CD4-positive, alpha-beta T cell (primary cell): Measurements from ENCODE around the gene CEP170. TPM values are rescaled to one million over a fixed set of nuclear protein-coding genes. Genes with fewer than 3 reads are reported as not detected.

ENCODE experiments used
- ATAC-seq: fragments of 200-7000 bp; cut with Tn5 transposase; one replicate; pipeline ENCODE4 v1.10.0; 2022; ENCODE audit warnings: mild to moderate bottlenecking; ENCODE audit not compliant: poor library complexity
- CTCF ChIA-PET: fragments of 350-600 bp; sonication (Branson Sonifier 250); formaldehyde crosslinking; loops from one replicate; lab custom pipeline; 2021; ENCODE audit warnings: antibody characterized with exemption, inconsistent platforms; lab: Charles Lee
- POLR2A ChIA-PET: fragments of 350-600 bp; sonication (Branson Sonifier 250); formaldehyde crosslinking; loops from one replicate; lab custom pipeline; 2021; ENCODE audit warnings: antibody characterized with exemption, inconsistent platforms; lab: Charles Lee
- DNase-seq, 14 experiments: peaks; one replicate each; pipeline ENCODE4 v3.0.0-alpha.2; 2013 to 2020; ENCODE audit warnings: mixed read lengths in 2 of 14
- H3K27ac ChIP-seq, 2 donors: one replicate each; pipeline versions ENCODE4 v1.5.1 to v1.7.0; 2013; ENCODE audit warnings: low read length in 2 of 2, low read depth in 1 of 2, mild to moderate bottlenecking in 1 of 2
- H3K27me3 ChIP-seq, 2 experiments: 1 replicate in 1 of 2; 2 replicates in 1 of 2; pipeline versions ENCODE4 v1.6.1 to v1.7.0; 2013; ENCODE audit warnings: low read length in 2 of 2, control low read depth in 1 of 2, mild to moderate bottlenecking in 1 of 2, moderate library complexity in 1 of 2; ENCODE audit not compliant: insufficient read depth in 2 of 2, control insufficient read depth in 1 of 2
- H3K36me3 ChIP-seq: one replicate; pipeline ENCODE4 v1.6.1; 2013; ENCODE audit warnings: low read length, control low read depth; ENCODE audit not compliant: insufficient read depth
- H3K4me1 ChIP-seq: one replicate; pipeline ENCODE4 v1.6.1; 2013; ENCODE audit warnings: low read length, control low read depth; ENCODE audit not compliant: insufficient read depth
- H3K4me3 ChIP-seq: one replicate; pipeline ENCODE4 v1.5.1; 2013; ENCODE audit warnings: mild to moderate bottlenecking, low read length, moderate library complexity
- H3K9me3 ChIP-seq, 2 experiments: 1 replicate in 1 of 2; 2 replicates in 1 of 2; pipeline versions ENCODE4 v1.6.1 to v1.7.0; 2013; ENCODE audit warnings: low read length in 2 of 2, mild to moderate bottlenecking in 2 of 2, control low read depth in 1 of 2, moderate library complexity in 1 of 2; ENCODE audit not compliant: control insufficient read depth in 1 of 2, insufficient read depth in 1 of 2
- H3K27ac Mint-ChIP-seq: one replicate; pipeline ENCODE4 v1.8.0; 2020; ENCODE audit warnings: mixed read lengths
- H3K27me3 Mint-ChIP-seq: one replicate; pipeline ENCODE4 v1.8.0; 2021; ENCODE audit warnings: mixed read lengths
- H3K36me3 Mint-ChIP-seq: one replicate; pipeline ENCODE4 v1.8.0; 2021; ENCODE audit warnings: low read depth, mixed read lengths
- H3K4me1 Mint-ChIP-seq: one replicate; pipeline ENCODE4 v1.8.0; 2021; ENCODE audit warnings: low read depth, mixed read lengths
- H3K4me3 Mint-ChIP-seq: one replicate; pipeline ENCODE4 v1.8.0; 2020; ENCODE audit warnings: mild to moderate bottlenecking, mixed read lengths
- H3K9me3 Mint-ChIP-seq: one replicate; pipeline ENCODE4 v1.8.0; 2020; ENCODE audit warnings: mixed read lengths
- intact Hi-C, 2 experiments: fragments of 100-400 bp; cut with DNase I in 1 of 2; cut with micrococcal nuclease in 1 of 2; formaldehyde crosslinking; loops; one replicate each; pipeline versions ENCODE4 v1.15.1 to v1.9.0; 2023 to 2025; cut with DNase I, micrococcal nuclease
- total RNA-seq, 174 experiments: library from RNA in 2 of 174; stranded (reverse) in 2 of 174; gene quantifications; one replicate each; pipeline ENCODE4 v1.2.3 and lab custom pipeline; 2021 to 2026
- TF ChIP-seq, protein P1 (sequence below): fragments of 200-600 bp; IDR thresholded peaks from one replicate; pipeline ENCODE4 v1.8.0; 2022; ENCODE audit warnings: antibody characterized with exemption, mild to moderate bottlenecking

The CEP170 gene
- total RNA-seq, 2 experiments from 2014 or later, result 34.7 to 38.2 TPM

DNA sequence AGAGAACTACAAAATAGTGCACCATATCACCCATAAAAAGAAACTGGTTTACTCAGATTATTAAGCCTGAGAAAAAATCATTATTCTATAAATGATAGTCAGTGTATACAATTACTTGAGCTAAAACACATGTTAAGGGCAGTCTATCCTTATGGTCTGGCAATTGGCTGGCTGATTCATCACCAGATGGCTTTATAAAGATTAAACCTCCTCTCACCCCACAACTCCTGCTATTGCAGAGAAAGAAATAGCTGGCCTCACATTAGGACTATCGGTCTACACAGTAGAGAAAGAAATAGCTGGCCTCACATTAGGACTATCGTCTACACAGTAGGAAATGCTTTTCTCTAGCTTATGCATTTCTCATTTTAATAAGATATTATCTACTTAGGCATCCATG is 21.2 kb downstream of the CEP170 start:
- Histone ChIP-seq H3K27ac (no peak overlapping the region), H3K4me3 (no peak overlapping the region), H3K36me3 (peaks cover 3% of the 10 kb centered on the region), H3K4me1 (no peaks in the 10 kb centered on the region), H3K27me3 (no peaks in the 10 kb centered on the region), H3K9me3 (peaks cover 11 to 28% of the 10 kb centered on the region in 2 experiments)
- DNase-seq (no peak), ATAC-seq (no peak)
- Mint-ChIP-seq H3K4me3 (no peak overlapping the region), H3K27ac (no peak overlapping the region), H3K27me3 (no peaks in the 10 kb centered on the region), H3K36me3 (peaks cover 77% of the 10 kb centered on the region), H3K9me3 (peaks cover 11% of the 10 kb centered on the region), H3K4me1 (peaks cover 23% of the 10 kb centered on the region)
- POLR2A ChIA-PET, result interaction anchor here (2.4 kb wide), 1 partner anchor 21 kb away, joined by 11 read pairs; the partner anchor contains the start of gene CEP170
- TF ChIP-seq, protein P1, sequence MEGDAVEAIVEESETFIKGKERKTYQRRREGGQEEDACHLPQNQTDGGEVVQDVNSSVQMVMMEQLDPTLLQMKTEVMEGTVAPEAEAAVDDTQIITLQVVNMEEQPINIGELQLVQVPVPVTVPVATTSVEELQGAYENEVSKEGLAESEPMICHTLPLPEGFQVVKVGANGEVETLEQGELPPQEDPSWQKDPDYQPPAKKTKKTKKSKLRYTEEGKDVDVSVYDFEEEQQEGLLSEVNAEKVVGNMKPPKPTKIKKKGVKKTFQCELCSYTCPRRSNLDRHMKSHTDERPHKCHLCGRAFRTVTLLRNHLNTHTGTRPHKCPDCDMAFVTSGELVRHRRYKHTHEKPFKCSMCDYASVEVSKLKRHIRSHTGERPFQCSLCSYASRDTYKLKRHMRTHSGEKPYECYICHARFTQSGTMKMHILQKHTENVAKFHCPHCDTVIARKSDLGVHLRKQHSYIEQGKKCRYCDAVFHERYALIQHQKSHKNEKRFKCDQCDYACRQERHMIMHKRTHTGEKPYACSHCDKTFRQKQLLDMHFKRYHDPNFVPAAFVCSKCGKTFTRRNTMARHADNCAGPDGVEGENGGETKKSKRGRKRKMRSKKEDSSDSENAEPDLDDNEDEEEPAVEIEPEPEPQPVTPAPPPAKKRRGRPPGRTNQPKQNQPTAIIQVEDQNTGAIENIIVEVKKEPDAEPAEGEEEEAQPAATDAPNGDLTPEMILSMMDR, result no peak
- intact Hi-C loops, result loop anchor here in 1 of 2 experiments (5.0 kb wide), 1 partner anchor 33 kb away; no protein-coding TSS in a partner anchor
- CTCF ChIA-PET, result interaction anchor here (2.3 kb wide), 1 partner anchor 21 kb away, joined by 10 read pairs; the partner anchor contains the start of gene CEP170

DNA sequence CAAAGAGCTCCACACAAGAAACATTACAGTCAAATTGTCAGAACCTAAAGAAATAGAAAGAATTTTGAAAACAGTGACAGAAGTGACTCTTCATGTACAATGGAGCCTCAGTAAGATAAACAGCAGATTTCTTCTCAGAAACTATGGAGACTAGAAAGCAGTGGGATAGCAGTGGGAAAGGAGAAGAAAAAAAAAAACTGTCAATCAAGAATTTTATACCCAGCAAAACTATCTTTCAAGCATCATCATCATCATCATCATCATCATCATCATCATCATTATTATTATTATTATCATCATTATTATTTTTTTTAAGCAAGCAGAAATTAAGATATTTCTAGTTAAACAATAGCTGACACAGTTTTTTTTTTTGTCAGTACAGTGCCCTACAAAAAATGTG is 24.2 kb downstream of the CEP170 start:
- Histone ChIP-seq H3K36me3 (no peaks in the 10 kb centered on the region), H3K4me3 (no peak overlapping the region), H3K9me3 (peaks cover 11 to 28% of the 10 kb centered on the region in 2 experiments), H3K4me1 (no peaks in the 10 kb centered on the region), H3K27me3 (no peaks in the 10 kb centered on the region), H3K27ac (no peak overlapping the region)
- DNase-seq, result peak in 1 of 14 experiments; percentile 30
- Mint-ChIP-seq H3K9me3 (peaks cover 11% of the 10 kb centered on the region), H3K27ac (no peak overlapping the region), H3K36me3 (peaks cover 67% of the 10 kb centered on the region), H3K4me3 (no peak overlapping the region), H3K27me3 (no peaks in the 10 kb centered on the region), H3K4me1 (peaks cover 26% of the 10 kb centered on the region)
- POLR2A ChIA-PET, result interaction anchor here (1.0 to 1.2 kb wide), 2 partner anchors 25 to 1603 kb away, joined by 5 read pairs; partner anchors contain the start of genes CEP170 and SDCCAG8
- peak; percentile 57 for ATAC-seq
- TF ChIP-seq, protein P1, result no peak
- intact Hi-C loops, result loop anchor here in 1 of 2 experiments (5.0 kb wide), 1 partner anchor 36 kb away; no protein-coding TSS in a partner anchor
- CTCF ChIA-PET, result interaction anchor here (0.7 kb wide), 1 partner anchor 1257 kb away, joined by 3 read pairs; no protein-coding TSS in a partner anchor

DNA sequence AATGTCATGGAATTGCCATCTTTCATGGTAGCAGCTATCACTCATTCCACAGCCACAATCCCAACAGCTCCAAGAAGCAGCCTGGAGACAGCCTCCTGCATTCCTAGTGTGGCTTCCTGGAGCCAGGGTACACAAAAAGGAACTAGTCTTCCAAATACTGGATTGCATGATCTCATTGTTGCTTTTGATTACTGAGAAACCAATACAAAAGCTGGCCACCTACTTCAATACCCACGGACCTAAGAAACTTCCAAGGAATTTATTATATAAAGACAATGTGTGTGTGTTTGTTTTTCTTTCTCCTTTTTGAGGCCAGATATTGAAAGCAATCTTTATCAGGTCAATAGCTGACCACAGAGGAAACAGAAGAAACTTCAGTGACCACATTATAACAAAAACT is 25.6 kb downstream of the CEP170 start:
- Mint-ChIP-seq H3K4me1 (peaks cover 20% of the 10 kb centered on the region), H3K36me3 (peaks cover 65% of the 10 kb centered on the region), H3K4me3 (no peak overlapping the region), H3K9me3 (peaks cover 11% of the 10 kb centered on the region), H3K27ac (no peak overlapping the region), H3K27me3 (no peaks in the 10 kb centered on the region)
- ChIA-PET CTCF (no interaction called here), POLR2A (interaction anchor here (0.7 to 1.2 kb wide), 3 partner anchors 26 to 531 kb away, joined by 3 to 5 read pairs (median 4); partner anchors contain the start of genes CEP170 and SDCCAG8)
- TF ChIP-seq, protein P1, result no peak
- intact Hi-C loops, result no loop called here
- ATAC-seq (no peak), DNase-seq (no peak)
- no peak overlapping the region for H3K4me3 ChIP-seq
- no peaks in the 10 kb centered on the region for H3K27me3 ChIP-seq
- peaks cover 11 to 28% of the 10 kb centered on the region in 2 experiments for H3K9me3 ChIP-seq
- H3K36me3 ChIP-seq, result no peaks in the 10 kb centered on the region
- no peak overlapping the region for H3K27ac ChIP-seq
- H3K4me1 ChIP-seq, result no peaks in the 10 kb centered on the region
